ENCODE data around the gene ITPK1.

GRCh38 chr14:93019367-93019843 is 96.3 kb downstream of the ITPK1 start:
- TF ChIP-seq CTCF (conservative IDR thresholded peaks at IDR 0.05; ENCODE audit: low read depth, low read length) (no peak), EZH2 (IDR thresholded peaks at IDR 0.05; ENCODE audit: borderline replicate concordance, low read depth, low read length, poor library complexity, severe bottlenecking) (no peak)

All from A673 (cell line).